NCI-H1048 (cell line): ENCODE results near the gene TFB1M.
"Not testable (repeated sequence)": the region's sequence is repeated elsewhere in the genome, so short reads cannot be mapped to it uniquely, and the experiment has no call there.

Experiments
- DNase-seq: peaks from one replicate; lab custom pipeline; 2025; lab: John Stamatoyannopoulos, UW

TFB1M gene

DNA sequence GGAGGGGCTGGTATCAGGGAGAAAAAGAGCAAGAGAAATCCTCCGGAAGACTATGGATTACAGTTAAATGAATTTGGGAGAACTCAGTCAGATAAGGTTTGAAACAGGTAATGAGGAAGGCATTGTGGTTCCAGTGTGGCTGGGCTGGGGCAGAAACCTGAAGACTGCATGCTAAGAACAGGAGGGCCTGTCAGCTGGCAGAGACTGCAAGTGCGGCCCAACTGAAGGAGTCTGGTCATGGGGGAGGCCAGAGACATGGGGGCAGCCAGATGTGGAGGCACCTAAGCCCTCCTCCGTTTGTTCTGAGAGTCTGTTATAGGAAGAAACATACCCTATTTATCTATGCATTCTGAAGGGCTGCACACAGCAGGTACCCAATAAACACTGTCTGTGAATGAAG lies 16.6 kb downstream of the TFB1M start:
- no peak for DNase-seq

DNA sequence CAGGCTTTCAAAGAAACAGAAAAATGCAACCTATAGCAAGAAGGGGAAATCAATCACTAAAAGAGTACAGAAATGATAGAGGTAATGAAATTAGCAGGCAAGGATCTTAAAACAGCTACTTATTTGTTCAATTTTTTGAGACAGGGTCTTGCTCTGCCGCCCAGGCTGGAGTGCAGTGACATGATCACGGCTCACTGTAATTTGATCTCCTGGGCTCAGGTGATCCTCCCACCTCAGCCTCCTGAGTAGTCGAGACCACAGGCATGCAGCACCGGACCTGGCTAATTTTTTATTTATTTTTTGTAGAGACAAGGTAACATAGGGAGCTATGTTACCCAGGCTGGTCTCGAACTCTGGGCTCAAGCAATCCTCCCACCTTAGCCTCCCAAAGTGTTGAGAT lies 21.6 kb downstream of the TFB1M start:
- DNase-seq = no peak

DNA sequence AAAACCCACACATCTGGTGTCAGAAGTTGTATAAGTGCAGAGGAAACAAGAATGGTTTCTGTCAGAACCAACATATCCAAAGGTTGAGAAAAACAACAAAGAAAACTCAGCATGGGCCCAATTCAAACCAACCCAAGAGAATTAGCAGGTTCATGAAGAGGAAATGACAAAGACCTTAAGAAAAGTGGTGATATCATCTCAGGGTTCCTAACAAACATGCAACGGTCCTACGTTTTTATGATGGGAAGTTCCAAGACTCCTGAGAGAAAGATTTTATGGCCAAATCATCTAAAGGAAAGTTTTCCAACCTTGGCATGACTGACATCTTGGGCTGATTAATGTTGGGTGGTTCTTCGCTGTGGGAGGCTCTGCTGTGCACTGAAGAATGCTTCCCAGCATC lies 23.0 kb downstream of the TFB1M start:
- DNase-seq = no peak

DNA sequence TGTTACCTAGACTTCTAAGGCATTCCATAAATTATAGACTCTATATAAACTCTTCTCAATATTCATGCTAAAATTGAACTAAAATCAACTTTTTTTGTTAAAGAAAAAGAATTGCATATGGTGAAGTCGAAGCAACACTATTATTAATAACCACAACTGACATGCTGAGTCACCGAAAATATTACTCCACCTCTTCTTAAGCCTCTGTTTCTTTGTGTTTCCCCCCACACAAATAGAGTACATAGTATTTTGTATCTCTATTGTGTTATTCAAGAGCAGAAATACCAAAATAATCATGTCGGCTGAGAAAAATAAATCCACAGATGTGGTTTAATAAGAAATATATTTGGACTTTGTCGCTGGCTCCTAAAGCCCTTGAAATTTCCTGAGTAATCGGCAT lies 23.8 kb downstream of the TFB1M start:
- DNase-seq = no peak

DNA sequence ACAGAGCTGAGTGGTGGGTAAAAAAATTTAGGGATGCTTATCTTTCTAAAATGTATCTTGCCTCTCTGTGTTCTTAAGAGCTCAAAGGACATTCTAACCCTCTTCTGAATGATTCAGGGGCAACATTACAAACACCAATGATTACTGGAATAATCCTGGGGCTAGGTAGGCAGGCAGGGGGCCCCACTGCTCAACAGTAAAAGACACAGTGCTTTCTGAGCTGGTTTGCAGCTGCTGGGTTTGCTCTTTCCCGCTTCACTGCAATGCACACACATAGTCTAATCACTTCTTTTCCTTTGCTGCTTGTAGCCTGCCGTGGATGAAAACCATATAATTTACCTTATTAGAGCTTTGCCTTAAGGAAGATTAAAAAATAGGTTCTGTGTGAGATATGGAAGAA lies 26.5 kb downstream of the TFB1M start:
- no peak for DNase-seq

DNA sequence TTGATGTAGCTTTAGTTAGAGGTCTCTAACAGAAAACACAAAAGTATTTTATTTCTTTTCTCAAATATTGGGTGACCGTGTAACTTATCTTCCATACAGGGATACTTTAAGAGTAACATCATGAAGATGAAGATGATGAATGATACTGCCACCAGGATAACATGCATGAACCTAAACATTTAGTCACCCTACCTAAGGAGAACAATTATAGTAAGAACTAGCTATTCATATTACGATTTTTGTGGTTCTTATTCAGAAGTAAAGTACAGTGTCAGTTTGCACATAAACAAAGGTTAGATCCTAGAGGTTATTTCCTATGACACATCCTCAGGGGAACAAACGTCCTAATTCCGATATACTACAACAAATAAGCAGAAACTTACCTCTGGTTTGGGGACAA lies 29.5 kb downstream of the TFB1M start:
- DNase-seq = no peak

DNA sequence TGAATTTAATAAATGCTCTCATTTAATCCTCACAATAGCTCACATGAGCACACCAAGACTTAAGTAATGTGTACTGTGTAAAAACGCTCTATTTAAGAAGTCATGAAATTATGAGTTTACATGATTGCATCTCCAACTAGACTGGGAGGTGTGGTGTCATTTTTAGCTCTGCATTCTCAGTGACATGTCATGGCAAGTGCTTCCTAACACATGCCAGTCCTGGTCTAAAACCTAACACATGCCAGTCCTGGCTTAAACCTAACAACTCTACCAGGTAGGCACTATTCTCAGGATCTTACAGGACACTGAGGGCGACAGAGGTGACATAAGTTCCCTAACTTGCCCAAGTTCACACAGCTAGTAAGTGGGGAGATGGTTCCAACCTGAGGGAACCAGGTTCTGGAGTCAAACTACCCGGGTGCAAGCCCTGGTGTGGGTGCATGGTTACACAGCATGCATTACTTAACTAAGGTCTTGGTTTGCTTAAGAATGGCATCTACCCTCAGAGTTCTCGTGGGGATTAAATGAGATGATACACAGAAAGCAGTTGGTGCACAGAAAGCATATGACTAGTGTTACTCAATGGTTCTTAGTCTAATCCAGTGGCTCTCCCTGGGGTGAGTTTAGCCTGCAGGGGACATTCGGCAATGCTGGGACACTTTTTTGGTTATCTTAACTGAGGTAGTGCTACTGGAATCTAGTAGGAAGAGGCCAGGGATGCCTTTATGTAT lies 35.8 kb downstream of the TFB1M start:
- DNase-seq = no peak

DNA sequence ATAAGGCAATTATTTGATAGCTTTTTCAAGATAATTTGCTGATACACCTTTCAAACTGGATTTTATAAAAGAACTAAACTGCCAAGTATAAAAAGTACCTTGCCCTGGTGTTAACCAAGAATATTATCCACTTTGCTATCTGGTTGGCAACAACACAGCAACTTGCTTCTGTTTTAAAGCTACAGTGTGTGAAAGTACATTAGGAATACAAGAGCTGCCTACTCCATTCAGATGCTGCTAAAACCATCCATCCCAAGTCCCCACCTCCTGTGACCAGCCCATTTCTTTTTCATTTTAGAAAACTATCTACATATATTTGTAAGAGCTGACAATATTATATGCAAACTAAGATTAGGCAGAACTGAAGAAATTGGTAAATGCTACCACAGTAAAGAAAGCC lies 37.6 kb downstream of the TFB1M start:
- DNase-seq = no peak

DNA sequence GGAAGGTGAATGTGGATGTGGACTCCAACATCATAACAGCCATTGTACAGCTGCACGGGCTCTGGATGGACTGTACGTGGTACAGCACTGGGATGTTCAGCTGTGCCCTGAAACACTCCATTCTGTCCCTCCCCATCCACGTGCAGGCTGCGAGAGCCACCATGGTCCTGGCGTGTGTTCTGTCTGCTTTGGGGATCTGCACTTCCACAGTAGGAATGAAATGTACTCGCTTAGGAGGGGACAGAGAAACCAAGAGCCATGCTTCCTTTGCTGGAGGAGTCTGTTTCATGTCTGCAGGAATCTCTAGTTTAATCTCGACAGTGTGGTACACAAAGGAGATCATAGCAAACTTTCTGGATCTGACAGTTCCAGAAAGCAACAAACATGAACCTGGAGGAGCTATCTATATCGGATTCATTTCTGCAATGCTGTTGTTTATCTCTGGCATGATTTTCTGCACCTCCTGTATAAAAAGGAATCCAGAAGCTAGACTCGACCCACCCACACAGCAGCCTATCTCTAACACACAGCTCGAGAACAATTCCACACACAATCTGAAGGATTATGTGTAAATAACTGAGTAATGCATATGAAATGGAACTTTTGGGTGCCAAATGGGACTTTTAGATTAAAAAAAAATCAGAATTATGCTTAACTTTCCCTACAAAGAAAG lies 38.3 kb downstream of the TFB1M start:
- no peak for DNase-seq

DNA sequence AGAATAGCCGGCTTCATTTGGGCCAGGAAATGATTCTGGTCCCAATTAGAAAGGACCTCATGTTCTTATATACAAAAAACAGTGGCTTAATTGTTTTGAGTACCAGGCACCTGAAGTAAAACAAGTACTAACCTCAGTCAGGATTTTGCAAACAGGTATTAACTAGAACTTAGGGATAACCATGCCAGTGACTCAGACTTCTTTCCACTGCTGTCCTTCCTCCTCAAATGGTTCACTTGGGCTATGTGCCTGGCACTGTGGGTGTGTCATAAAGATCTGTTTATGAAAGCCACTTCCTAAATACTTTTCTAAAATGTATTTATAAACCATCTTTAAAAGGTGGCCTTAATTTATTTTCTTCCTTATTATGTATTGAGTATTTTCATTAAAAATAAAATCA lies 39.8 kb downstream of the TFB1M start:
- no peak for DNase-seq

DNA sequence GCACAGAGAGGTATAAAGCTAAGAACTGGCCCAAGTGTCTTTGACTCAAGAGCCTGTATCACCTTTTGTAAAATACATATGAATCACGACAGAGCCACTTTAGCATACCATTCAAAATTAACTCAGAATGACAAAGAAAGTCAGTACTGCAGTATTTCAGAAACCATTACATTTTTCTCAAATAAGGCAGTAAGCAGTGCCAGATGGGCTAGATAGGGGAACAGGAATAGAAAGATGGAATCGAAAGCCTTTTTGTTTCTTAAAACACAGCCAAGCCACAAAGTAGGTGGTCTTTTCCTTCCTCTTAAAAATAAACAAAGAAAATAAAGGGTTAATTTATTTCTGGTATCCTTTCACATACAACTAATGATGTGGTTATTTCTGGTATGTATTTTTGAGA lies 40.2 kb downstream of the TFB1M start:
- DNase-seq = no peak

DNA sequence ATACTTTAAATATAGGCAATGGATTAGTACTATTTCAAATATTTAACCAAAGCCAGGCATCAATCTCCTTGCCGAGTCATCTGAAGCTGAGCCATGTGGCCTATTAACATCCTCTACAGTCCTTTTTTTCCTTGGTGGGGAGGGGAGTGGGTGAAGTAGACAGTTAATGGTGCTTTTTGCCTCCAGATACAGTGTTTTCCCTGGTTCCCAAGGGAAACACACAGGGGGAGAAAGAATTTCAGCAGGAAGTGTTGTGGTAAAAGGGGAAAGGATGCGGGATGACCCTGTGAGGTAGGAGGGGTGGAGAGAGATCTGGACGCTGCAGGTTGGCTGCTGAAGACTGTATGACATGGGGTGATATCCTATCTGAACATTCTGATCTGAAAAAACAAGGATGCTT lies 40.9 kb downstream of the TFB1M start:
- DNase-seq = no peak

DNA sequence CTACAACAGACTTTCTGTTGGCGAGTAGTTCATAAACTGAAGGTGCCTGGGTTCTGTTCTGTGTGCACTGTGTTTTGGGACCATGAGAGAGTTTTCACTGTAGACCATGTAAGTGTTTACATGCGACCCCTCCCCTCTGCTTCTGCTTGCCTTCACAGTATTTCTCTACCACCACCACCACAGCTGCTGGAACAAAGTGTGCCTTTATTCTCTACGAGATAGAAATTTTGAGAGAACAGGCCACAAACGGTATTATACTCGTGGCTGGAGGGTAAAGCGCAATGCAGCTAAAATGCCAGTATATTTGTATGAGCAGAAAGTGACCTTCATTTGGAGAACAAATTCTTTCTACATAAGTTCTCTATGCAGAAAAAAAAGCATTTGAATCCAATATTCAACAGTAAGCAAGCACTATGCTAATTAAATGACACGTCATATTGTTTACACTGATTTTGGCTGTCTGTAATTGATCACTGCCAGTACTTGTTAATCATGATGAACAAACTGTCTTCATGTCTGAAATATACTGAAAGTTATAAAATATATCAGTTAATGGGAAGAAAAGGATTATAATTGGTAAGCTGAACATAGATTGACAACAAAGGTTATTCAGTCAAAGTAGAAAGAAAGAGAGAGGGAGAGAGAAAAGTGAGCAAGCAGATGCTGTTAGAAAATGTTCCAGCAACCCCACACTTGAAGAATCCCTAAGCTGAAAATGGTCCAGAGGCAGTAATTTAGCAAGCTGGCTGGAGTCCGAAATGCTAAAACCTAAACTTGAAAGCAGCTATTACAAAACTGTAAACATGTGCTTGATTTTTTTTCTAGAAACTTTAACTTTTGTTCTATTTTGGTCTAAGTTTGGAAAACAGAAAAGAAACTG lies 41.7 kb downstream of the TFB1M start:
- DNase-seq = no peak

DNA sequence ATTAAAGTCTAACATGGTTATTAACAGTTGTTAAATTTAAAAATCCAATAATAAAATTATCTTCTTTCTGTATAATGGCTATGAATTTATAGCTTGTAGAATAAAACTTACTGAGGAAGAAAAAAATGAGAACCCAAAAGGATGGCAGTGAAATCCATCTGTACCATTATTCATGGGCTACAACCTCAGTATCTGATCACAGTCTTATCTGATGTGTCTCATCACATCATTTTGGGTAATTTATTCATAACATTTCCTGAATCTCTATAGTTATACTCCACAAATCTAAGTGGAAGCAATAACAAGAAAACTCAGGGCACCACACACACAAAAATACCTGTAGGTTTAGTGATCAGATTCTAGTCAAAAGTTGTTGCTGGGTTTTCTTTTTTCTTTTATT lies 43.1 kb downstream of the TFB1M start:
- DNase-seq = no peak

DNA sequence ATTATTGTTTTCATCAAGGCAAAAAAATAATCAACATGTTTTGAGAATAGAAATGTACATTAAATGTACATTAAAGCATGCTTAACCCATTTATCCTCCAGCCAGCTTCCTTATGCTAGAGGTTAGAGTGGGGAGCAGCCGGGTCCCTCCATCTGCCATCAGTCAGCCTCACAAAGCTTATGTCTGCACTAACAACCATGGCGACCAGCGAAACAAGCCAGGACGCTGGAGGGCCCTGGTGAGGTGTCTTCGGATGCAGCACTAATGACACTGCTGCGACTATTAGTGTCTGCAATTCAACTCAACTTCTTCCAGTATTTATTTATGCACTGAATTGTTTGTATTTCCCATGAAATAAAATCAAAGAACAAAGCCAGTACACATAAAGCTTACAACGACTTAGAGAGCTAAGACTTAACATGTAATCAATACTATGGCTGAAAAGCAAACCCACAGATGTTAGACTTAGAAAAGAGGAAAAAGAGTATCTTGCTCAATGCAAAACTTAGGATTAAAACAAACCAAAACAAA lies 43.7 kb downstream of the TFB1M start:
- no peak for DNase-seq

DNA sequence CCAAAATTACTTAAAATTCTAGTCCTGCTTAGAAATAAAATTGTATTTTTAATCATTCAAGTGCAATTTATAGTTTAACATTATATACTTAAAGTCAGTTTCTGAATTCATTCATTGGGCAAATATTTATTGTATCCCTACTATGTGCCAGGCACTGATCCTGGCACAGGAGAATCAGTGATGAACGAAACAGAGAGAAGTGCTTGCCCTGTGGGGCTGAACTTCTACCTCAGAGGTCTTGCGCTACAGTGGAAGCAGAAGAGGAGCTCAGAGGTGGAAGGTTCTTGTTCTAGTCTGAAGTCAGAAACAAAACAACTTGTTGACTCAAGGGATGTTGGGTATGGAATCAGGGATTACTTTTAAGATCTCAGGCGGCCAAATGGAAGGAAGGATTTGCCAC lies 44.5 kb downstream of the TFB1M start:
- DNase-seq = no peak

DNA sequence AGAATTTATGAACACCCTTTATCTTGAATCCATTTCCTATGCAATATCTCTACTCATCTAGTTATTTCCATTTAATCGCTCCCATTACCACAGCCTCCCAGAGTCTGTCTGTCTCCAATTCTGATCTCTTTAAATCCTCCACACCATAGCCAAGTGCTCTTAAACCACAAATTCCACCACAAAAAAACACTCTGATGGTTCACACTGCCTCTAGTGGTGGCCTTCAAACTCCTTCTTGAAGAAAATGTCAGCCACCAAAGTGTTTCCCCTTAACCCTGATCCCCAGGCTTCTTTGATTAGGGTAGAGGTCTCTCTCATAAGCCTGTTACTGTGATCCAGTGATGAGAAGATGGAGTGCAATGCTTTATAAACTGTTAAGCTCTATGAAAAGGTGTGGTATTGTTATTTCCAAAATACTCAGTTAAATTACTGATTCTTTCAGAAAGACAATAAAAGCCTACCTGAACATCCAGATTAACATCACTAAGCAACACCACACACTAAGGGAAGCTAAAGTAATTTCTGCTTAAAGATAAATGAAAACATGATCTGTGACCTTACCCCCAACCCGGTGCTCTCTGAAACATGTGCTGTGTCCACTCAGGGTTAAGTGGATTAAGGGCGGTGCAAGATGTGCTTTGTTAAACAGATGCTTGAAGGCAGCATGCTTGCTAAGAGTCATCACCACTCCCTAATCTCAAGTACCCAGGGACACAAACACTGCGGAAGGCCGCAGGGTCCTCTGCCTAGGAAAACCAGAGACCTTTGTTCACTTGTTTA lies 46.0 kb downstream of the TFB1M start:
- DNase-seq = not testable (repeated sequence)

DNA sequence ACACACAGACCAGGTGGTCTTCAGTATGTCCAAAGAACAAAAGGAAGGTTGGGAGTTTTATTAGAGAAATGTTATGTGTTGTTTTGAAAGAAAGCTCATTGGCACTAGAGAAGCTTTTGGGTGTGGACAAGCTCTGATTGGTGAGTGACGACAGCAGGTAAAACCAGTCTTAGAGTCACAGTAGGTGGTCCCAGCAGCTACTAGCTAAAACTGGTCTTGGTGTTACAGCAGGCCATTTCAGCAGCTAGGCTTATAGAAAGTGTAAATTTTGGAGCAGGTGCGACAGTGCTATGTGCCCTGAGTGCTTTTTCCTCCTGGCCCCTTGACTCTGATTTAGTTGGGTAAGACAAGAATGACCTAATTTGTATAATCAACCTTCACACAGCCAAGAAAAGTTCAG lies 46.9 kb downstream of the TFB1M start:
- DNase-seq = no peak

DNA sequence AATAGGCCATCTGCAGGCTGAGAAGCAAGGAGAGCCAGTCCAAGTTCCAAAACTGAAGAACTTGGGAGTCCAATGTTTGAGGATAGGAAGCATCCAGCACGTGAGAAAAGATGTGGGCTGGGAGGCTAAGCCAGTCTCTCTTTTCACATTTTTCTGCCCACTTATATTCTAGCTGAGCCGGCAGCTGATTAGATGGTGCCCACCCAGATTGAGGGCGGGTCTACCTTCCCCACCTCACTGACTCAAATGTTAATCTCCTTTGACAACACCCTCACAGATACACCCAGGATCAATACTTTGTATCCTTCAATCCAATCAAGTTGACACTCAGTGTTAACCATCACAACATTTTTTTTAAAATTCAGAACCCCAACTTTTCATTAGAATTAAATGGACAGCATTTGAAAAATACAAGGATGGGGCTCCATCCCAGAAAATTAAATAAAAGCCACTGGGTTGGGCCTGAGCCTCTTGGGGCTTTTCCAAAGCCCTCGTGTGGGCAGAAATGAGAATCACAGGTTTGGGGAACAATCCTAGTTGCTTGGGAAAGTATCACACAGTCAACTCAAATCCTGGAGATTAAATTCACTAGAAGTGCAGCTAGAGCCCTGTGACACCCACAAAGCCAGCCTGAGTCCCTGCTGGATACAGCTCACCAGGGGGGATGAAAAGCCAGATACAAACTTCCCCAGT lies 48.3 kb downstream of the TFB1M start:
- DNase-seq = no peak

DNA sequence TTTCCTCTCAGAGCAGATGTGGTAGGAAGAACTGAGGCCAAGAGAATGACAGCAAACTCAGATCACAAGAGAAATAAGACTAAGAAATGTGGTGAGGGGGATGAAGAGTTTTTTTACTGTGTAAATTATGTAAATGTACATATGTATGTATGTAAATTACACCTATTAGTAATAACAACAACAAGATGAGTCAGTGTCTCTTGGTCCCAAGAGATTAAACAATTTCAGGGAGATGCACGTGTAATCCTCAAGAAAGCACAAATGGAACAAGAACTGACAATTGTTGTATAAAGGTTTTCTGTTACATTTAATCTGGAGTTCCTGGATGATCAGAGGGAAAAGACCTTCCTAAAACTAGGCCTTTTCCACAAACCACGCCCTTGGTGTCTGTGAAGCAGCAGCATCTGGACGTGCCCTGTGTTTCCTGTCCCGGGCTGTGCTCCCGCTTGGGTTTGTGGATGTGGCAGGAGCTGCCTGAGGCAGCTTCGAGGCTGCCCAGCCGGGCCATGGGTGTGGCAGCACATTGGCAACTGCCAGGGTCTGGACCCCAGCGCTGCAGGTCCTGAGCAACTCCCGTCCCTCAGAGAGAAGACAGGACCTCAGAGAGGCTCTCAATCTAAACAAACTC lies 49.5 kb downstream of the TFB1M start:
- no peak for DNase-seq
